ENCODE results near the gene CLDN20. TPM values are rescaled to one million over a fixed set of nuclear protein-coding genes. Genes with fewer than 3 reads are reported as not detected.
"Not testable (repeated sequence)": the region's sequence is repeated elsewhere in the genome, so short reads cannot be mapped to it uniquely, and the experiment has no call there.

CLDN20 gene
- not detected in 2 replicates for polyA plus RNA-seq (2013)

- no peak within 1 kb of the TSS for H3K23ac ChIP-seq (ENCODE audit: low read length)
- no peak within 1 kb of the TSS for H2AK5ac ChIP-seq (ENCODE audit: low read length)
- no peaks in the 10 kb centered on the region for H3K27me3 ChIP-seq (ENCODE audit: insufficient read depth, low read length)
- H2BK5ac ChIP-seq (ENCODE audit: low read depth, low read length, poor library complexity): no peak within 1 kb of the TSS
- no peak within 1 kb of the TSS for H4K91ac ChIP-seq (ENCODE audit: low read depth, low read length)
- no peak within 1 kb of the TSS for H3K4me3 ChIP-seq (ENCODE audit: low read depth, low read length)
- no peak for DNase-seq
- peaks cover 3% of the 10 kb centered on the region in 2 experiments for H3K4me1 ChIP-seq (ENCODE audit: control insufficient read depth in 1 of 2, insufficient read depth in 2 of 2, low read length in 2 of 2)
- no CpG with 5 or more reads among the region's 10 CpGs for WGBS (ENCODE audit: extremely low coverage, insufficient coverage, insufficient read length)
- no peak within 1 kb of the TSS for H3K14ac ChIP-seq (ENCODE audit: low read length)
- no peak within 1 kb of the TSS for H2BK12ac ChIP-seq (ENCODE audit: low read length)
- no peaks in the 10 kb centered on the region for H3K79me1 ChIP-seq (ENCODE audit: low read length)
- no peak within 1 kb of the TSS for H4K12ac ChIP-seq (ENCODE audit: low read depth, low read length)
- H3K4me2 ChIP-seq (ENCODE audit: low read length): no peak within 1 kb of the TSS
- no peak within 1 kb of the TSS for H3K4ac ChIP-seq (ENCODE audit: low read depth, low read length)
- no peak within 1 kb of the TSS for H3K27ac ChIP-seq (ENCODE audit: low read depth, low read length)
- peaks cover 8 to 12% of the 10 kb centered on the region in 2 experiments for H3K36me3 ChIP-seq (ENCODE audit: control insufficient read depth in 1 of 2, insufficient read depth in 2 of 2, low read length in 2 of 2)
- H3K9me3 ChIP-seq (ENCODE audit: insufficient read depth, low read depth, low read length): no peaks in the 10 kb centered on the region
- H4K8ac ChIP-seq (ENCODE audit: low read depth, low read length): no peak within 1 kb of the TSS
- no peak within 1 kb of the TSS for H2BK120ac ChIP-seq (ENCODE audit: insufficient read depth, low read length, poor library complexity)
- no peaks in the 10 kb centered on the region for H3K79me2 ChIP-seq (ENCODE audit: control insufficient read depth, insufficient read depth, low read length, poor library complexity)
- no peak within 1 kb of the TSS for H3K18ac ChIP-seq (ENCODE audit: low read length)
- no peak within 1 kb of the TSS for H2AFZ ChIP-seq (ENCODE audit: insufficient read depth, low read length, poor library complexity)
- no peak within 1 kb of the TSS for H3K9ac ChIP-seq (ENCODE audit: low read length)
These were observed at the start of gene CLDN20 for GRCh38 chr6:155263373-155264063. Gene CLDN20 (plus strand): TSS chr6:155264013. CDS start chr6:155275720, 11,707 bp downstream.

GRCh38 chr6:155215906-155216305 is 47.9 kb upstream of the CLDN20 start:
- Histone ChIP-seq H3K4ac (ENCODE audit: low read depth, low read length) (no peak overlapping the region), H3K79me1 (ENCODE audit: low read length) (no peaks in the 10 kb centered on the region), H3K9ac (ENCODE audit: low read length) (no peak overlapping the region), H2BK5ac (ENCODE audit: low read depth, low read length, poor library complexity) (no peak overlapping the region), H3K27me3 (ENCODE audit: insufficient read depth, low read length) (no peaks in the 10 kb centered on the region), H2AK5ac (ENCODE audit: low read length) (no peak overlapping the region), H2BK12ac (ENCODE audit: low read length) (no peak overlapping the region), H4K8ac (ENCODE audit: low read depth, low read length) (no peak overlapping the region), H3K14ac (ENCODE audit: low read length) (no peak overlapping the region), H3K18ac (ENCODE audit: low read length) (no peak overlapping the region), H3K4me2 (ENCODE audit: low read length) (no peak overlapping the region), H2AFZ (ENCODE audit: insufficient read depth, low read length, poor library complexity) (no peak overlapping the region), H2BK120ac (ENCODE audit: insufficient read depth, low read length, poor library complexity) (no peak overlapping the region), H3K36me3 (ENCODE audit: control insufficient read depth in 1 of 2, insufficient read depth in 2 of 2, low read length in 2 of 2) (no peaks in the 10 kb centered on the region), H3K27ac (ENCODE audit: low read depth, low read length) (no peak overlapping the region), H3K4me1 (ENCODE audit: control insufficient read depth in 1 of 2, insufficient read depth in 2 of 2, low read length in 2 of 2) (peaks cover 2 to 3% of the 10 kb centered on the region in 2 experiments), H3K4me3 (ENCODE audit: low read depth, low read length) (no peak overlapping the region), H4K91ac (ENCODE audit: low read depth, low read length) (no peak overlapping the region), H4K12ac (ENCODE audit: low read depth, low read length) (no peak overlapping the region), H3K9me3 (ENCODE audit: insufficient read depth, low read depth, low read length) (no peaks in the 10 kb centered on the region), H3K79me2 (ENCODE audit: control insufficient read depth, insufficient read depth, low read length, poor library complexity) (no peaks in the 10 kb centered on the region), H3K23ac (ENCODE audit: low read length) (no peak overlapping the region)
- no CpG with 5 or more reads among the region's 4 CpGs for WGBS (ENCODE audit: extremely low coverage, insufficient coverage, insufficient read length)
- DNase-seq: peak in 1 of 2 donors; percentile 15

- WGBS (ENCODE audit: extremely low coverage, insufficient coverage, insufficient read length): no CpG with 5 or more reads among the region's 11 CpGs
- Histone ChIP-seq H2BK12ac (ENCODE audit: low read length) (no peak overlapping the region), H3K9me3 (ENCODE audit: insufficient read depth, low read depth, low read length) (no peaks in the 10 kb centered on the region), H3K18ac (ENCODE audit: low read length) (no peak overlapping the region), H2BK120ac (ENCODE audit: insufficient read depth, low read length, poor library complexity) (no peak overlapping the region), H4K8ac (ENCODE audit: low read depth, low read length) (no peak overlapping the region), H3K14ac (ENCODE audit: low read length) (no peak overlapping the region), H3K79me1 (ENCODE audit: low read length) (no peaks in the 10 kb centered on the region), H3K4me2 (ENCODE audit: low read length) (no peak overlapping the region), H2BK5ac (ENCODE audit: low read depth, low read length, poor library complexity) (no peak overlapping the region), H3K9ac (ENCODE audit: low read length) (no peak overlapping the region), H3K23ac (ENCODE audit: low read length) (no peak overlapping the region), H4K12ac (ENCODE audit: low read depth, low read length) (no peak overlapping the region), H3K4me3 (ENCODE audit: low read depth, low read length) (no peak overlapping the region), H4K91ac (ENCODE audit: low read depth, low read length) (no peak overlapping the region), H3K79me2 (ENCODE audit: control insufficient read depth, insufficient read depth, low read length, poor library complexity) (no peaks in the 10 kb centered on the region), H2AK5ac (ENCODE audit: low read length) (no peak overlapping the region), H3K4ac (ENCODE audit: low read depth, low read length) (no peak overlapping the region), H3K4me1 (ENCODE audit: control insufficient read depth in 1 of 2, insufficient read depth in 2 of 2, low read length in 2 of 2) (peaks cover 2 to 3% of the 10 kb centered on the region in 2 experiments), H3K36me3 (ENCODE audit: control insufficient read depth in 1 of 2, insufficient read depth in 2 of 2, low read length in 2 of 2) (no peaks in the 10 kb centered on the region), H3K27me3 (ENCODE audit: insufficient read depth, low read length) (no peaks in the 10 kb centered on the region), H2AFZ (ENCODE audit: insufficient read depth, low read length, poor library complexity) (no peak overlapping the region), H3K27ac (ENCODE audit: low read depth, low read length) (no peak overlapping the region)
- DNase-seq: no peak
These were observed 47.3 kb upstream of the CLDN20 start for GRCh38 chr6:155216312-155217046.

- H2AFZ ChIP-seq (ENCODE audit: insufficient read depth, low read length, poor library complexity); H3K14ac ChIP-seq (ENCODE audit: low read length); H3K36me3 ChIP-seq (ENCODE audit: control insufficient read depth in 1 of 2, insufficient read depth in 2 of 2, low read length in 2 of 2); H3K4me2 ChIP-seq (ENCODE audit: low read length); H3K79me2 ChIP-seq (ENCODE audit: control insufficient read depth, insufficient read depth, low read length, poor library complexity); H3K4ac ChIP-seq (ENCODE audit: low read depth, low read length); H2BK12ac ChIP-seq (ENCODE audit: low read length); H4K91ac ChIP-seq (ENCODE audit: low read depth, low read length); H3K9ac ChIP-seq (ENCODE audit: low read length); H3K27ac ChIP-seq (ENCODE audit: low read depth, low read length); H3K23ac ChIP-seq (ENCODE audit: low read length); DNase-seq; H2AK5ac ChIP-seq (ENCODE audit: low read length); H3K27me3 ChIP-seq (ENCODE audit: insufficient read depth, low read length); H3K4me3 ChIP-seq (ENCODE audit: low read depth, low read length); H4K12ac ChIP-seq (ENCODE audit: low read depth, low read length); H3K9me3 ChIP-seq (ENCODE audit: insufficient read depth, low read depth, low read length); H2BK5ac ChIP-seq (ENCODE audit: low read depth, low read length, poor library complexity); H2BK120ac ChIP-seq (ENCODE audit: insufficient read depth, low read length, poor library complexity); H3K79me1 ChIP-seq (ENCODE audit: low read length); H3K4me1 ChIP-seq (ENCODE audit: control insufficient read depth in 1 of 2, insufficient read depth in 2 of 2, low read length in 2 of 2); H4K8ac ChIP-seq (ENCODE audit: low read depth, low read length); H3K18ac ChIP-seq (ENCODE audit: low read length): not testable (repeated sequence)
- no CpG with 5 or more reads among the region's 20 CpGs for WGBS (ENCODE audit: extremely low coverage, insufficient coverage, insufficient read length)
These were observed 45.1 kb upstream of the CLDN20 start for GRCh38 chr6:155218711-155219110.

All from trophoblast cell (in vitro differentiated cells and primary cell).